HCT116 (cell line): ENCODE data around the gene MLC1. TPM values are rescaled to one million over a fixed set of nuclear protein-coding genes. Genes with fewer than 3 reads are reported as not detected.

Source experiments
- ATAC-seq: fragments of 200-7000 bp; cut with Tn5 transposase; 2 replicates; pipeline ENCODE4 v1.9.1; 2020; ENCODE audit warnings: mild to moderate bottlenecking, moderate library complexity
- BruUV-seq: library from RNA; stranded (reverse); fragments of 400-500 nt; replicated peaks from 2 replicates; lab custom pipeline; 2021; lab: Mats Ljungman, UMichigan
- CTCF ChIA-PET: fragments of 300-600 bp; sonication (Branson Sonifier 250); formaldehyde crosslinking; loops from one replicate; lab custom pipeline; 2021; ENCODE audit warnings: antibody characterized with exemption; lab: Charles Lee
- POLR2A ChIA-PET: fragments of 300-600, 350-600 bp; sonication (Branson Sonifier 250); formaldehyde crosslinking; loops from one replicate; lab custom pipeline; 2021; ENCODE audit warnings: antibody characterized with exemption; lab: Charles Lee
- RAD21 ChIA-PET, 2 experiments: fragments of 300-600 bp; sonication (Branson Sonifier 250); formaldehyde crosslinking; loops; one replicate each; lab custom pipeline; 2023; ENCODE audit warnings: low total read pairs in 2 of 2; ENCODE audit not compliant: uncharacterized antibody in 2 of 2, unreplicated experiment in 2 of 2, low non-redundant PET in 1 of 2; lab: Charles Lee
- DNase-seq: peaks from one replicate; pipeline ENCODE4 v3.0.0-alpha.2; 2010; ENCODE audit warnings: low read depth, low spot score
- H2AFZ ChIP-seq: fragments of 200-600 bp; shearing (Covaris generic), sonication (generic); 2 replicates; pipeline ENCODE4 v1.6.1; 2017; ENCODE audit warnings: low read depth, mixed run types, mixed read lengths, antibody characterized with exemption, low read length; ENCODE audit not compliant: poor library complexity, severe bottlenecking
- H3K27ac ChIP-seq: 2 replicates; pipeline ENCODE4 v1.5.1; 2012; ENCODE audit warnings: low read depth, low read length
- H3K27me3 ChIP-seq: fragments of 200-600 bp; sonication (generic); 2 replicates; pipeline ENCODE4 v1.6.1; 2016; ENCODE audit warnings: mixed run types, low read length, mixed read lengths; ENCODE audit not compliant: insufficient read depth
- H3K36me3 ChIP-seq, 2 experiments: fragments of 200-500 bp in 1 of 2; fragments of 200-600 bp in 1 of 2; sonication (Bioruptor generic) in 1 of 2; sonication (generic) in 1 of 2; 2 replicates each; pipeline versions ENCODE4 v1.5.1 to v1.6.1; 2014 to 2016; ENCODE audit warnings: low read length in 2 of 2, inconsistent platforms in 1 of 2, mixed read lengths in 1 of 2, mixed run types in 1 of 2; ENCODE audit not compliant: insufficient read depth in 2 of 2, control insufficient read depth in 1 of 2
- H3K4me1 ChIP-seq, 2 experiments: fragments of 200-600 bp in 1 of 2; sonication (generic) in 1 of 2; 2 replicates each; pipeline versions ENCODE4 v1.5.1 to v1.6.1; 2012 to 2017; ENCODE audit warnings: low read length in 2 of 2, inconsistent platforms in 1 of 2, mild to moderate bottlenecking in 1 of 2, mixed read lengths in 1 of 2, mixed run types in 1 of 2, moderate library complexity in 1 of 2; ENCODE audit not compliant: insufficient read depth in 2 of 2, control insufficient read depth in 1 of 2
- H3K4me2 ChIP-seq: fragments of 200-600 bp; sonication (generic); 2 replicates; pipeline ENCODE4 v1.6.1; 2017; ENCODE audit warnings: mixed run types, low read length, mixed read lengths
- H3K4me3 ChIP-seq, 2 experiments: fragments of 200-600 bp in 1 of 2; sonication (generic) in 1 of 2; replicated peaks in 1 of 2; 2 replicates each; pipeline ENCODE4 v1.5.1; 2011 to 2016; ENCODE audit warnings: low read length in 2 of 2, control low read depth in 1 of 2, low read depth in 1 of 2, mild to moderate bottlenecking in 1 of 2, mixed read lengths in 1 of 2, mixed run types in 1 of 2
- H3K79me2 ChIP-seq: fragments of 200-600 bp; sonication (generic); 2 replicates; pipeline ENCODE4 v1.6.1; 2017; ENCODE audit warnings: mild to moderate bottlenecking, mixed run types, low read length, moderate library complexity, mixed read lengths; ENCODE audit not compliant: insufficient read depth
- H3K9ac ChIP-seq: fragments of 200-600 bp; sonication (generic); 2 replicates; pipeline ENCODE4 v1.6.1; 2016; ENCODE audit warnings: low read length, mixed read lengths
- H3K9me2 ChIP-seq: fragments of 200-600 bp; sonication (generic), shearing (Covaris generic); 2 replicates; pipeline ENCODE4 v1.6.1; 2017; ENCODE audit warnings: mixed run types, mild to moderate bottlenecking, moderate library complexity; ENCODE audit not compliant: insufficient read depth
- H3K9me3 ChIP-seq, 2 experiments: fragments of 200-500 bp in 1 of 2; fragments of 200-600 bp in 1 of 2; sonication (Bioruptor generic) in 1 of 2; sonication (generic) in 1 of 2; 2 replicates each; pipeline ENCODE4 v1.6.1; 2014 to 2017; ENCODE audit warnings: low read length in 2 of 2, mixed read lengths in 2 of 2, inconsistent platforms in 1 of 2, low read depth in 1 of 2, mild to moderate bottlenecking in 1 of 2, mixed run types in 1 of 2, moderate library complexity in 1 of 2; ENCODE audit not compliant: control insufficient read depth in 1 of 2, insufficient read depth in 1 of 2
- H4K20me1 ChIP-seq: fragments of 200-600 bp; sonication (generic), shearing (Covaris generic); 2 replicates; pipeline ENCODE4 v1.6.1; 2017; ENCODE audit warnings: mixed run types, mild to moderate bottlenecking, moderate library complexity; ENCODE audit not compliant: insufficient read depth
- ATF3 ChIP-seq: IDR thresholded peaks from 2 replicates; pipeline ENCODE4 v1.6.1; 2012
- CBX3 ChIP-seq: IDR thresholded peaks from 2 replicates; pipeline ENCODE4 v1.6.1; 2012; ENCODE audit warnings: low read depth
- CEBPB ChIP-seq: IDR thresholded peaks from 2 replicates; pipeline ENCODE4 v1.6.1; 2012; ENCODE audit warnings: low read depth
- CTCF ChIP-seq, 3 experiments: fragments of 200-600 bp in 1 of 3; sonication (generic) in 1 of 3; IDR thresholded peaks in 2 of 3; conservative IDR thresholded peaks in 1 of 3; 2 replicates each; pipeline ENCODE4 v1.5.1; 2012 to 2017; ENCODE audit warnings: low read depth in 2 of 3, low read length in 2 of 3, antibody characterized with exemption in 1 of 3, borderline replicate concordance in 1 of 3, control low read depth in 1 of 3, mild to moderate bottlenecking in 1 of 3, mixed read lengths in 1 of 3, mixed run types in 1 of 3, moderate library complexity in 1 of 3; ENCODE audit not compliant: insufficient read depth in 1 of 3
- EZH2phosphoT487 ChIP-seq: fragments of 200-600 bp; IDR thresholded peaks from 2 replicates; pipeline ENCODE4 v1.6.1; 2018; ENCODE audit warnings: antibody characterized with exemption, borderline replicate concordance
- JUND ChIP-seq: IDR thresholded peaks from 2 replicates; pipeline ENCODE4 v1.6.1; 2012
- MAX ChIP-seq: IDR thresholded peaks from 2 replicates; pipeline ENCODE4 v1.6.1; 2012
- POLR2A ChIP-seq: IDR thresholded peaks from 2 replicates; pipeline ENCODE4 v1.7.0; 2011; ENCODE audit warnings: borderline replicate concordance; ENCODE audit not compliant: insufficient read depth, insufficient read length; ENCODE audit errors: extremely low read depth
- POLR2AphosphoS5 ChIP-seq: IDR thresholded peaks from 2 replicates; pipeline ENCODE4 v1.6.1; 2011; ENCODE audit warnings: mild to moderate bottlenecking, low read depth, low read length, moderate library complexity
- RAD21 ChIP-seq: IDR thresholded peaks from 2 replicates; pipeline ENCODE4 v1.6.1; 2012; ENCODE audit warnings: low read depth, mild to moderate bottlenecking
- SP1 ChIP-seq: IDR thresholded peaks from 2 replicates; pipeline ENCODE4 v1.6.1; 2012; ENCODE audit warnings: low read depth
- SRF ChIP-seq: IDR thresholded peaks from 2 replicates; pipeline ENCODE4 v1.6.1; 2012; ENCODE audit warnings: low read depth
- TCF7L2 ChIP-seq: IDR thresholded peaks from 2 replicates; pipeline ENCODE4 v1.7.0; 2011; ENCODE audit warnings: borderline replicate concordance, inconsistent platforms; ENCODE audit not compliant: insufficient read depth, insufficient read length; ENCODE audit errors: extremely low read depth
- YY1 ChIP-seq: IDR thresholded peaks from 2 replicates; pipeline ENCODE4 v1.6.1; 2011; ENCODE audit warnings: low read length, low read depth, moderate library complexity, mild to moderate bottlenecking; ENCODE audit not compliant: insufficient replicate concordance; ENCODE audit errors: extremely low read depth
- ZBTB33 ChIP-seq: IDR thresholded peaks from 2 replicates; pipeline ENCODE4 v1.6.1; 2011; ENCODE audit warnings: mild to moderate bottlenecking, low read length, moderate library complexity; ENCODE audit not compliant: insufficient replicate concordance; ENCODE audit errors: extremely low read depth
- ZFX ChIP-seq: fragments of 450-650 bp; IDR thresholded peaks from 2 replicates; pipeline ENCODE4 v1.6.1; 2017
- ZNF274 ChIP-seq: fragments of 200-500 bp; sonication (Bioruptor generic); IDR thresholded peaks from 2 replicates; pipeline ENCODE4 v1.6.1; 2014; ENCODE audit warnings: mild to moderate bottlenecking, low read depth, low read length, inconsistent platforms
- intact Hi-C: fragments of 100-400 bp; cut with micrococcal nuclease; formaldehyde crosslinking; loops from 2 replicates; pipeline ENCODE4 v1.10.0; 2022
- total RNA-seq: library from RNA; stranded (reverse); gene quantifications from one replicate; pipeline ENCODE4 v1.2.1, GENCODE V29; 2021; ENCODE audit not compliant: unreplicated experiment

Gene MLC1
- total RNA-seq, 1 experiment from 2014 or later = not detected

DNA sequence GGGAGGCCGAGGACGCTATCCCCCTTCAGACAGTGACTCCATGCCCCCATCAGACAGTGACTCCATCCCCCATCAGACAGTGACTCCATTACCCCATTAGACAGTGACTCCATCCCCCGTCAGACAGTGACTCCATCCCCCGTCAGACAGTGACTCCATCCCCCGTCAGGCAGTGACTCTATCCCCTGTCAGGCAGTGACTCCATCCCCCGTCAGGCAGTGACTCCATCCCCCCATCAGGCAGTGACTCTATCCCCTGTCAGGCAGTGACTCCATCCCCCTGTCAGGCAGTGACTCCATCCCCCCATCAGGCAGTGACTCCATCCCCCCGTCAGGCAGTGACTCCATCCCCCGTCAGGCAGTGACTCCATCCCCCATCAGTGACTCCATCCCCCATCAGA, 18.0 kb downstream of the MLC1 start:
- DNase-seq (no peak), ATAC-seq (no peak)
- no peaks in the 10 kb centered on the region for H3K79me2 ChIP-seq
- H3K4me1 ChIP-seq = peaks cover 0 to 3% of the 10 kb centered on the region in 2 experiments; a peak in 1 of 4 replicates
- no peak overlapping the region for H3K27ac ChIP-seq
- no peak overlapping the region for H2AFZ ChIP-seq
- H3K9me2 ChIP-seq = no peaks in the 10 kb centered on the region
- TF ChIP-seq TCF7L2 = no peak
- no peak overlapping the region for H3K4me3 ChIP-seq
- ChIA-PET POLR2A (no interaction called here), CTCF (no interaction called here), RAD21 (no interaction called here)
- H3K36me3 ChIP-seq = no peaks in the 10 kb centered on the region
- no peaks in the 10 kb centered on the region for H3K9me3 ChIP-seq
- no peaks in the 10 kb centered on the region for H4K20me1 ChIP-seq
- no peak overlapping the region for H3K4me2 ChIP-seq
- no TSS peak for BruUV-seq
- H3K9ac ChIP-seq = no peak overlapping the region
- intact Hi-C loops = no loop called here
- no peaks in the 10 kb centered on the region for H3K27me3 ChIP-seq

GRCh38 chr22:50064453-50064852, 20.8 kb downstream of the MLC1 start:
- Histone ChIP-seq H3K4me2 (no peak overlapping the region), H2AFZ (no peak overlapping the region), H3K4me1 (no peaks in the 10 kb centered on the region), H3K9me2 (no peaks in the 10 kb centered on the region), H3K4me3 (no peak overlapping the region), H3K36me3 (no peaks in the 10 kb centered on the region), H4K20me1 (no peaks in the 10 kb centered on the region), H3K9ac (no peak overlapping the region), H3K9me3 (no peaks in the 10 kb centered on the region), H3K27me3 (no peaks in the 10 kb centered on the region), H3K79me2 (no peaks in the 10 kb centered on the region), H3K27ac (no peak overlapping the region)
- no peak for TF ChIP-seq CEBPB
- no peak for TF ChIP-seq JUND
- no peak for TF ChIP-seq CTCF (IDR thresholded peaks at IDR 0.05 in 2 of 3, conservative IDR thresholded peaks at IDR 0.05 in 1 of 3; ENCODE audit: borderline replicate concordance in 1 of 3, insufficient read depth in 1 of 3, low read depth in 2 of 3, low read length in 2 of 3)
- no peak for TF ChIP-seq EZH2phosphoT487
- TF ChIP-seq RAD21 = no peak
- no peak for TF ChIP-seq ZNF274
- TF ChIP-seq SP1 = no peak
- no peak for TF ChIP-seq YY1
- TF ChIP-seq CBX3 = no peak
- TF ChIP-seq MAX = no peak
- no peak for TF ChIP-seq SRF
- no peak for TF ChIP-seq ZFX
- no peak for TF ChIP-seq ZBTB33
- no peak for TF ChIP-seq ATF3
- TF ChIP-seq TCF7L2 = no peak
- no peak for TF ChIP-seq POLR2A
- no peak for TF ChIP-seq POLR2AphosphoS5
- BruUV-seq = no TSS peak
- ATAC-seq = no peak
- ChIA-PET RAD21 (no interaction called here), CTCF (no interaction called here), POLR2A (no interaction called here)
- intact Hi-C loops = no loop called here
- no peak for DNase-seq
